NCI-H146 treated with DMSO at 0.1 percent for 48 hours (cell line): ENCODE results near the gene TBC1D22A.
"Not testable (repeated sequence)": the region's sequence is repeated elsewhere in the genome, so short reads cannot be mapped to it uniquely, and the experiment has no call there.

Experiments
- DNase-seq: peaks from one replicate; lab custom pipeline; 2025; ENCODE audit not compliant: unreplicated experiment; lab: John Stamatoyannopoulos, UW

The TBC1D22A gene

DNA sequence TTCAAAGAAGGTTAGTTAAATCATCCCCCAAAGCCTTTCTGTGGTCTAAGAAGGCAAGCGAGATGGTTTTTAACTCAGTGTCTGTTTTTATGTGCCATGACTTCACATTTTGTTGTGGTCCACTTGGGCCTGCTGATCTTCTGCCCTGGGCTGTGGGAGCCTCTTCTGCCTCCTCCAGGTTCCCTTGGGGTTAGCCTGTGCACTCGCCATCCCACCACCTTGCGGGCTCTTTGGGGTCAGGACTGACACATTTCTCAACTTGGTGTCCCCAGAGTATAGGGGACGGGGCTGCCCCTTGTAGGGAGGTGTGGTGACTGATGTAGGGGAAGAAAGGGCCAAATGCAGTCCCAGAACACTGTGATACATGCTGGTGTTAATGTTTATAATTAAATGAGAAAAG lies 207.0 kb downstream of the TBC1D22A start:
- no peak for DNase-seq

DNA sequence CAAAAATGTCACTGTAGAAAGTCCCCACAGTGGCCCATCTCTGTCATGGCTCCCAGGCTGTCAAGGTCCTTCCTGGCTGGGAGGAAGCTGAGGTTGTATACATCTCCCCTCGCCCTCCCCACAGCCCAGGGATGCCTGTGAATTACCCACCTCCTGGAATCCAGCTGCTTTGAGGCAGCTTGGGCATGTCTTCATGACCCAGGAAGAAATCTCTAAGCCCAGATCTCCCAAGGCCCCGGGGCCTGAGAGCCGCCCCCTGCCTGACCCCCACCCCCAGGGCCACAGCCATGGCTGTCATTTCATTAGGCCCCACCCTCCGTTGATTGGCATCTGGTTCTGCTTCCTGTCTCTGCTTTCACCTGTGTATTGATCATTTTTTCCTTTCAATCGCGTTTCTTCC lies 207.5 kb downstream of the TBC1D22A start:
- DNase-seq = no peak

DNA sequence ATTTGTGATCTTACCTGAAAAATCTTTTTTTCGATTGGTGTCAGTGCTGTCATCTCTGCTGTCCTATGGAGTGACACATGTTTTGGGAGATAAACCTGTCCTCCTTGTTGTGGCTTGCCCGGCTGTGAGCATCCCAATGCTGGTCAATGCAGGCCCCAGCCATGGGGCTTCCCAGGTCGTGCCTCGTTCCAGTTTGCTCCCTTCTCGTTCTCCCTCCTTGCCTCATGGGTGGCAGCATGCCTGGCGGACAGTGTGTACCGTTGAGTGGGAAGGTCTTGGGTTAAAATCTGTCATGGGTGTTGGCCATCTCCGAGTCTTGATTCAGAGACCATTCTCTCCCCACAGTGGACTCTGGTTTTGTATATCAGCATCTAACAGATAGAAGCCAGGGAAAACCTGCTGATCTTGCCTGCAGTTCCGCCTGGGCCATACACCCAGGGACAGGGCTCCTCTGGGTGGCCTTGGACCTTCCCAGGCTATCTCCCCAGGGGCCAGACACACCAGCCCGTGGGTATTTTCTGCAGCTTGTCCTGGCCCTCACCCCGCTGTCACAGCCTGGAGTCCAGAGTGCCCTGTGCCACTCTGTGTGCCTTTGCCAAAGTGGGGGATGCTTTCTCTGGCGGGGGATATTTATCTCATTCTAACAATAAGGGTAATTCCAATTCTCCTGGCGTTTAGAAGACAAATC lies 208.1 kb downstream of the TBC1D22A start:
- DNase-seq = no peak

DNA sequence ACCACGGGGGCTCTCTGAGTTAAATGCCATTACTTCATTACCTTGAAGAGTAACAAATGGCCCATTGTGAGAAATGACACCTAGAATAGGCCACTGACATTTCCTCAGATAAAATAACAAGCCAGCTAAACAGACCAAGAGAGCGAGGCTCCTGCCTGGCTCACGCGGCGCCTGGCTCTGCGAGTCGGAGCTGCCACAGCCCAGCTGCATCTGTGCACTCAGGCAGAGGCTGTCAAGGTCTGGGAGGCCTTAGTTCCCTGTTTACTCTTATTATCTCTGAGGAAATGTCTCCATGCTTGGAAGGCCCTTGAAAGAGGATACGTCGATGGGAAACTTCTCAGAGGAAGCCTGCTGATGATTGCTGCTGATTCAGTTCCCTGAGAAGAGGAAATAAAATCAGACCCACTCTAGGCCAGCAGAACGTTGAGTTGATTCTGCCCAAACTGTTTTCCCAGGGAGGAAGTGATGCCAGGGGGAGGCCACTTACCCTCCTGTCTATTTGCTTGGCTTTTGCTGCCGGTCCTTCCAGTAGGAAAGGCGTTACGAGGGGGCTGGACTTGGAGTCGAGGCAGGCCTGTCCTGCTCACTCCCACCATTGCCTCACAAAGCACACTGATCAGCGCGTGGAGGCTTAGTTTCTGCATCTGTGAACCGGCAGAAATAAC lies 208.8 kb downstream of the TBC1D22A start:
- DNase-seq = peak; percentile 15

DNA sequence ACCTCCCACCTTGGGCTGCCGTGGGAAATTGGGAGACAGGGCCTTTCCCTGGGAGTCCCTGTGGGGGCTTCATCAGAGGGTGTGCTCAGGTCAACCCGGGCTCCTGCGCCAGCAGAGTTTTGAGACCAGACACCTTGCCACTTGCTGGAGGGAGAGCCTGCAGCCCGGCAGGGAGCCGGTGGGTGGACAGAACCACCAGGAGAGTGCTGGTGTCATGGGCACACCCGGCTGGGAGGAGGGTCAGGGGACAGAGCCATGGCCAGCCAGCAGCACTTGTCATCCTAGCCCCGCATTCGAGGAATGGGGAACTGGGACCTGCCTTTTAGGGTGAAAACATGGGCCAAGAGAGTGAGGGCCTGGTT lies 209.3 kb downstream of the TBC1D22A start:
- no peak for DNase-seq

DNA sequence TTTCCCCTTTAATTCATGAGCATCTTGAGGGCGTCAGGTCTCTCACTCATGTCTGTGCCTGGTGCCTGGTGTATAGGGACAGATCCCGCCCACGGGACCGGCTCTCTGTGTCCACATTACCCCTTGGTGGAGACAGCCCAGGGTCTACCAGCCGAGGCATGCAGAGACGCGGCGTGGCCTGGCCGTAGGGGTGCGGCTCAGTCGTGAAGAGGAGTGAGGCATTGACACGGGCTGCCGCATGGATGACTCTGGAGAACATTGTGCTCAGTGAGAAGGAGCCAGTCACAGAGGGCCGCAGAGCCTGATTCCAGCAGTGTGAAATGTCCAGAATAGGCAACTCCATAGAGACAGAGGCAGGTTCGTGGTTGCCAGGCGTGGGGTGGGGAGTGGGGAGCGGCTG lies 209.8 kb downstream of the TBC1D22A start:
- no peak for DNase-seq

DNA sequence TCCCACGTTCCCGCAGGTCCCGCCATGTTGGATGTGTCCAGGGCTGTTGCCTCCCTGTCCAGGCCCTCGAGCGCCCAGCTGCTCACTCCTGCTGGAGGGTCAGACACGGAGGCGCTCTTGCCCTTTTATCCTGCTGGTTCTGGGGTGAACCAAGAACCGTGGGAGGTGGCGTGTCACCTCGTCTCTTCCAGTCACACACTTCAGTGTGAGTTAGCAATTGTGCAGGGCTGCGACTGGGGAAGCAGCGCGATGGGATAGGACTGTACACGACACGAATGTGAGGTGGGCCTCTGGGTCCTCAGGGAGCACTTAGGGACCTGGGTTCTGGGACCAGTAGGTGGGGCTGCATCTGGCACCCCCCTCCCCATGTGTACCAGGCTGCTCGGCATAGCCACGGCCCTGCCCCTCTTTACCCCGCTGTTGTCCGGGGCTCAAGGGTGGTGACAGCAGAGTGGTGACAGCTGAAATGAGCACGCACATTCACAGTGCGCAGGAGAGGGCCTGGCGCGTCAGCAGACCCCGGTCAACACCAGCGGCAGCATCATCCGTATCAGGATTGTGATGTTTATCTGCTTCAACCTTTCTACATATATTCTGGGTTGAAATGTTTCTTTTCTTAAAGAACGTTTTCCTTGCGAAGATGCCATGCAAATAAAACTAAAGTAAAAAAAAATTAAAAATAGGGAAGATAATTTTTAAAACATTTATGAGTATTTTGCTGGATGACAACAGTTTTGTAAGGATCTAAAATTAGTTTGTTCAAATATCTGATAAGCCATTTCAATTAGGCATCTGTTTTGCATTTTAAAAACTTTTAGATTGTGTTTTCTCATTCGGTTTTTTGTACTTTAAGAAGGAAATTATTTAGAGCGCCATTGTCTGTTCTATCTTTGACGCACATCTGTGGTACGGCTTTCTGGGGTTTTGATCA lies 210.7 kb downstream of the TBC1D22A start:
- no peak for DNase-seq

DNA sequence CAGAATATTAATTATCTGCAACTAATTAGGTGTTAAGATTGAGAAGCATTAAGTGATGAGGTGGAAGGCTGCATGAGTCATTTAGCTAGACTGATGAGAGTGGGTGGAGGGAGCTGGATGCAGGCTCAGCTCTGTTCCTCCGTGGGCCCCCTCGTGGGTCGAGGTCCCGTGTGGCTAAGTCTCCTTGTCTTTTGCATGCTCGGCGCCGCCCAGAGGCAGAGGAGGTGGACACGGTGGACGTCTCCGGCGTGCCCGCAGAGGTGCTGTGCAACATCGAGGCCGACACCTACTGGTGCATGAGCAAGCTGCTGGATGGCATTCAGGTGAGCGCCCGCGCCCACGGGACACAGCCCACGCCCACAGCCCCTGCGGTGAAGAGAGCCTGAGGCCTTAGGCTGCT lies 211.6 kb downstream of the TBC1D22A start:
- no peak for DNase-seq

DNA sequence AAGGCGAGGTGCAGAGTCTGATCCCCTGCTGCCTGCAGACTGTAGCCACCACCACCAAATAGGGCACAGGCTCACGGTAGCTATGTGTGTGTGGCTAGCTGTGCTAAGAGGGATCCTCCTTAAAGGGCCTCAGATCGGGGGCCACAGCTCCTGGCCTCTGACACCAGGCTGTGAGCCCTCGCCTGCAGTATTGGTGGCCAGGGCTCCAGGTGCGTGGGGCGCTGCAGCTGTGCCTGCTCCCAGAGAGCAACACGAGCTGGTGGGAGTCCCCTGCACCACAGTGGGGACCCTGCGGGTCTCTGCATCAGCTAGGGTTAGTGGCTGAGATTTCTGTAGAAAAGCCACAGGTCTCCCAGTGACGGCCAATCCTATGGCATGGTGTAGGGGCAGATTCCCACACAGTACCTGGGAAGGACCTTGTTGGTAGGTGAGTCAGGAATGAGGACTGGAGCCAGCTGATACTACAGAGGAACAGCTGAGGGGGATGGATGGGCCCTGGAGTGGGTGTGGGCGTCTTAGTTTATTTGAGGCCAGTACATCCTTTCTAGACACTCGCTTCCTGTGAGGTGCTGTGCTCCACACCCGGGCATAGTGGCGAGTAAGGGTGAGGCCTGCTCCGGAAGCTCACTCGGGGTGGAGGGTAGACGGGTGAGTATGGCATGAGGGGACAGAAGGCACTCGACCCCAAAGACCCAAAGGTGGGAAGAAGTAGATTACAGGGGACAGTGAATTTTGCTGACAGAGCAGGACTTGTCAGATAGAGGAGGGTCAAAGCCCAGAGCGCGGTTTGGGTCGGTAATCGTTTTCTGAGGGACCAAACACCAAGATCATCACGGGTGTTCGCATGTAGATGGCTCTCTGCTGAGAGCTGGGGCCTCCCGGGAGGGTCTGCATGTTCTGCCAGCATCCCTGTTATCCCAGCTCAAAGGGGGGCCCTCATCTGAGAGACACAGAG lies 212.5 kb downstream of the TBC1D22A start:
- no peak for DNase-seq

DNA sequence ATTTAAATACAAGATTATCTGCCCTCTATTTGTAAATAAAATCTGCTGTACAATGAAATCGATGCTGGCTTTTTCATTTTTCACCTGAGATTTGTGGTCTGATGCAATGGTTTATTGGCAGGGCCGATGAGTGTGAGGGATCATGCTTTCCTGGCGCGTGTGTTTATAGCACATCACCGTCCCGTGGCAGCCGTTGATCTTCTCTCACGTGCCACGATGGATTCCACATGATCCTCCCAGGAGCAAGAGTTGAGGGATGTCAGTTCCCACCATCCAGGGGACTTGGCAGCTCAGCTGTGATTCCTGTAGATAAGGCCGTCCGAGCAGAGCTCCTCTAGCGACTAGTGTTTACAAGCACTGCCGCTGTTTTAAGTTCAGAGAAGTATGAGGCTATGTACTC lies 213.7 kb downstream of the TBC1D22A start:
- no peak for DNase-seq

DNA sequence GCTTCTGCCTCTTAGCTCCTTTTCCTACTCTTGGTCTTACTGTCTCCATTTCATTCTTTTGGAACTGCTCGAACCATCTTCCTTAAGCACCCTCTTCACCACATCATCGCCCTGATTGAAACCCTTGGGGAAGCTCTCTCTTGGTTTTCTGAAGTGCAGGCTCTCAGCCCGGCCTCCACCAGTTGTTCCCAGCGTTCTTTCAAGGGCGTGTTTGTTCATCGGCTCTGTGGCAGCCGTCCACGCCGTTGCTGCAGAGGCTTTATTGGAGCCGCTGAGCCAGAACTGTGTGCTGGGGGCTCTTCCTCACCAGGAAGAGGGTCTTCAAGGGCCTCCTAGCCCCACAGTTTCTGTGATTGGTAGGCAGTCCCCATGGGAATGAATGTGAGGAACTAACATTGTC lies 214.1 kb downstream of the TBC1D22A start:
- no peak for DNase-seq

DNA sequence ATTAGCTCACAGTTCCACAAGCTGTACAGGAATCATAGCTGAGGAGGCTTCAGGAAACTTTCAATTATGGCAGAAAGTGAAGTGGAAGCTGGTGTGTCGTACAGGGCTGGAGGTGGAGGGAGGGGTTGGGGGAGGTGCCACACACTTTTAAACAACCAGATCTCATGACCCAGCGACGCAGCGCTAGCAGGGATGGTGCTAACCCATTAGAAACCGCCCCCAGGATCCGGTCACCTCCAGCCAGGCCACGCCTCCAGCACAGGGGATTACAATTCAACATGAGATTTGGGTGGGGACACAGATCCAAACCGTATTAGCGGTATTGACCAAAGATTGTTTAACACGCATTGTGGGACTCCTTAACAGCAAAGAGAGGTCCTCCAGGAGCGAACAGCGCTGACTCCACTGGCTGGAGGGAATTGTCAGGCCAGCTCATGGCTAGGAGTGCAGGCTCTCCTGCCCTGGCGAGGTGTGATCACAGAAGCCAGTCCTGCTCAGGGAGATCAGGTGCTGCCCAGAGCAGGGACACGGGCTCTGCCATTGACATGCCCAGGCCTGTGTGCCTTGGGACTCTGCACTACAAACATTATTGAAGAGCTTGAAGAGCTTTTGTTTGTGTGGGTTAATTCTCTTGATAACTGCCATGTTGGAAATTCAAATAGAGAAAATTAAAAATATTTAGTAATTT lies 215.3 kb downstream of the TBC1D22A start:
- DNase-seq = no peak

DNA sequence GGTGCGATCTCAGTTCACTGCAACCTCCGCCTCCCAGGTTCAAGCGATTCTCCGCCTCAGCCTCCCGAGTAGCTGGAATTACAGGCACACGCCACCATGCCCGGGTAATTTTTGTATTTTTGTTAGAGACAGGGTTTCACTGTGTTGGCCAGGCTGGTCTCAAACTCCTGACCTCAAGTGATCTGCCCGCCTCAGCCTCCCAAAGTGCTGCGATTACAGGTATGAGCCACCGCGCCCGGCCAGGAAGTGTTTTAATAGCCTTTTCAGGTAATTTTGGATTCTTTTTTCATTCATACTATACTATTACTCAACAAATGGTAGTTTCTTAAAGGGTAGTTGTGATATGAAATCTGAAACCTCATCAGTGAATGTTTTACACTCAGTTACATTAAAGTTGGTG lies 216.2 kb downstream of the TBC1D22A start:
- DNase-seq = not testable (repeated sequence)

DNA sequence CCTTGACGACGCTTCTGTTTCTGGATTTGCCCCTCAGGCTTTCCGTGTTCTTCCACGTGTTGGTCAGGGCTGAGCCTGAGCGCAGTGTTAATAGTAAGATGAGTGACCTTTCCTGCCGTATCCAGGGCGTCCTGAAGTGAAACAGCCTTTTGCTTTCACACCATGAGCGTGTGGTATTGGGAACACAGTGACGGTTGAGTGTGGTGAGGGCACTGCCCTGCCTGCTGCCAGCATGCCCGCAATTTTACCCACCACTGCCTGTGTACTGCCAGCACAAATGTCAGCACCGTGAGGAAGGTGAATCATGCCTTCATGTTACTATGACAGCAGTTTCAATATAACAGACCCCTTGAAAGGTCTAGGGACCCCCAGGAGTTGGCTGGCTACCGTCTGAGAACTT lies 217.1 kb downstream of the TBC1D22A start:
- no peak for DNase-seq

DNA sequence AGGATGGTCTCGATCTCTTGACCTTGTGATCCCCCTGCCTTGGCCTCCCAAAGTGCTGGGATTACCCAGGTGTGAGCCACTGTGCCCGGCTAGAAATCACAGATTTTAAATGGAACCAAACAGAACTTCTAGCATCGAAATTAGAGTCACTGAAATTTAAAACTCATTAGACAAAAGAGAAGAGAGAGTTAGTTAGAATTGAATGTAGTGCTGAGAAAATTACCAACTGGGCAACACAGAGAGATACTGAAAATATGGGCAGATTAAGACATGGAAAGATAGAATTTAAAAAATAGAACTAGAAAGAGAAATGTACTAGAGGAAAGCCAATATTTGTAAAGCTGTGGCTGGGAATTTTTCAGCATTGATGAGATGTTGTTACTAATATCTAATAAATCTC lies 217.9 kb downstream of the TBC1D22A start:
- no peak for DNase-seq

DNA sequence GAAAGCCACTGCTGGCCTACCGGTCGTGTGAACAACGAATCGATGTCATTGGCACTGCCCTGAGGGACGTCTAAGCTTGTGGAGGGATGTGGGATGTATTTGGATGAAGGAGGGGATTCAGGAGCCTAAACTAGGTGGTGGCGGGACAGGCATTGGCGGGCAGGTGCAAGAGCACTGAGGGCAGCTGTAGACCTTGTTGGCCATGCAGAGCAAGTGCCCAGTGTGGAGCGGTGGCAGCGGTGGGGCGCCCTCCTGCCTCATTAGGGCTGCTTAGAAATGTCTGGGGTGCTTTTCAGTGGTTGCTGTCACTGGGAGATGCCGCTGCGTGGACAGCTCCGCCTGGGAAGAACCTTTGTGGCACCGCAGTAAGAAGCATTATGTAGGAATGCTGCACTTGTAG lies 220.2 kb downstream of the TBC1D22A start:
- no peak for DNase-seq

DNA sequence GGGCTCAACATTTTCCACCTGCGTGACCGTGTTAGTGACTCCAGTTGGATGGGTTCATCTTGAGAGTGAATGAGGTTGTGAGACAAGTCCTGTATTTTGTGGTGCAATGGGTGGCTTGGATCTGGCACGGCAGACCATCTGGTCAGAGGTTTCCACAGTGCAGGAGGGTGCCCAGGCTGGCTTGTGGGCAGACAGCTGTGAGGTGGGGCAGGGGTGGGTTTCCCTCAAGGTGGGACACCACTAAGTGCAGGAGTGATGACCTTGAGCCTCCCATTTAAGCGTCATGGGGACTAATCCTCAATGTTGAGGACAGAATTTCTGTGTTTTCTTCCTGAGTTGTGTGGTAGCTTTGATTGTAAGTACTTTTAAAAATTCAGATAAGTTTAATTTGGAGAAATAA lies 220.6 kb downstream of the TBC1D22A start:
- DNase-seq = no peak

DNA sequence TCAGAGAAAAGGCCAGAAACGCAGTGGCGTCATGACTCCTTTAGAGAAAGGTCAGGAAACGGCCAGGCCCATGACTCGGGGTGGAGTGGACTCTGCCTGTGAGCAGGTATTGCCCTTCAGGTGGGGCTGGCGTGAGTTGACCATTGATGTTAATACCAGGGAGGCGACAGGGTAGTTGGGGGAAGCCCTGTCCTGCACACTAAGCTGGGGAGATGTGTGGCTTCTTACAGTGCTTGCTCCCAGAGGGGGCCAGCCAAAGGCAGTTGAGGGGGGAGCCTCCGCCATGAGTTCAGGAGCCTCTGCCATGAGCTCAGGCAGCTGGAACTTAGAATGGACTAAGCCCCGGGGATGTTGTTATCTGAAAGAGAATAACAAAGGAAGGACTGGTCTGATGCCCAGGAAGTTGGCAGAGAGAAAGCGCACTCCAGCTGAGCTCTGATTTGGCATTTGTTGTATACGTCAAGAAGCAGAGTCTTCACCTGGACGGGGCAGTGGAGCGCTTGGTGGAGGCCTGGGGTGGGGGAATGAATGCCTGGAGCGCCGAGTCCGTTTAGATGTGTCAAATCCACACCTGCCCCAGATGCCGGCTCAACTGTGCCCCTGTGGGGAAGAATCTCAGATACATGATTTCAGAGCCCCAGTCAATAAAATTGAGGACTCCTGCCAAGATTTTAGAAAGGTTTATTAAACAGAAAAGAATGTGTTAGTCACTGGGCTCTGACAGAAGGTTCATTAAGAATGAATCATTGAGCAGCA lies 222.5 kb downstream of the TBC1D22A start:
- no peak for DNase-seq

DNA sequence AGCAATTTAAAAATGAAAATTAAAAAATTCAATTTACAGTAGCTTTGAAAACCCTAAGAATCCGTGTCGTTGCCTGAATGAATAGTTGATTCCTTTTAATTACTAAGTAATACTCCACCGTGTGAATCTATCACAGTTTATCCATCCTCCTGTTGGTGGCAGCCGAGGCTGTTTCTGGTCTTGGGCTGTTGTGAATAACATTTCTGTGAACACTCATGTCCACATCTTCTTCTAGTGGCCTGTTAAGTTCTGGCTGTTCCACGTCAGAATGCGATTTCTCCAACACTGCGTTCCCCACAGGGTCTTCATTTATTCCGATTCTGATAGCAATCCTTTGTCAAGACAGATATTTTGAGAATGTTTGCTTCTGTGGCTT lies 223.0 kb downstream of the TBC1D22A start:
- DNase-seq = no peak

DNA sequence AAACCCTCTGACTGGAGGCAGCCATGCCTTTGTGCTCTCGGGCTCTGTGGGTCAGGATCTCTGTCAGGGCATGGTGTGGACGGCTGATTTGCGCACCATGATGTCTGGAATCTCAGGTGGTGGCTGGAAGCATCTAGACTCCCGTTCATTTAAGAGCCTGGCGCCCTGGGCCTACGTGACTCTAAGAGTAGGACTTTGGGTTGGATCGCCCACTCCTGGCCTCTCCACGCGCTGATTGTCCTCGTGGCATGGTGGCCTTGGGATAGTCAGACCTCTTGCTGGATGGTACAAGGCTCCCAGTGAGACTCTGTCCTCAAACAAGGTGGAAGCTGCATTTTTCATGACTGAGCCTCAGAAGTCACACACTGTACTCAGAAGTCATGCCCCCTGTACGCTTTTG lies 224.3 kb downstream of the TBC1D22A start:
- no peak for DNase-seq
